ENCODE results near the gene C12orf50.

DNA sequence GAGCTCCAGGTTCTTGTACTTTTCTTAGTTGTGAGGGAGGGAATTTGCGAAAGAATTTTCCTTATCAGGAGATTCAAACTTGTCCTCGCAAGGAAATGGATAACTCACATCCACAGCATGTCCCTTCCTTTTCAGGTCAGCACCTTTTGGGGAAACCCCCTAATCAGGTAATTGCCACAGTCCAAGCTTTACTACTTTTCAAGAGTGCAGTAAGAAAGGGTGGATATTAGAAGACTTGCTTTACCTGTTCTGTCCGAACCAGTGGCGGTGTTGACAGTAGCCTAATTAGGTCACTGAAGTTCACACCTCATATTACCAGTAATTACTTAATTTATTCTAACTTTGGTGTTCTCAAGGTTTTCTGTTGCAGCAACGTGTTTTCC lies 6.7 kb upstream of the C12orf50 start:
- TF ChIP-seq, protein P1, sequence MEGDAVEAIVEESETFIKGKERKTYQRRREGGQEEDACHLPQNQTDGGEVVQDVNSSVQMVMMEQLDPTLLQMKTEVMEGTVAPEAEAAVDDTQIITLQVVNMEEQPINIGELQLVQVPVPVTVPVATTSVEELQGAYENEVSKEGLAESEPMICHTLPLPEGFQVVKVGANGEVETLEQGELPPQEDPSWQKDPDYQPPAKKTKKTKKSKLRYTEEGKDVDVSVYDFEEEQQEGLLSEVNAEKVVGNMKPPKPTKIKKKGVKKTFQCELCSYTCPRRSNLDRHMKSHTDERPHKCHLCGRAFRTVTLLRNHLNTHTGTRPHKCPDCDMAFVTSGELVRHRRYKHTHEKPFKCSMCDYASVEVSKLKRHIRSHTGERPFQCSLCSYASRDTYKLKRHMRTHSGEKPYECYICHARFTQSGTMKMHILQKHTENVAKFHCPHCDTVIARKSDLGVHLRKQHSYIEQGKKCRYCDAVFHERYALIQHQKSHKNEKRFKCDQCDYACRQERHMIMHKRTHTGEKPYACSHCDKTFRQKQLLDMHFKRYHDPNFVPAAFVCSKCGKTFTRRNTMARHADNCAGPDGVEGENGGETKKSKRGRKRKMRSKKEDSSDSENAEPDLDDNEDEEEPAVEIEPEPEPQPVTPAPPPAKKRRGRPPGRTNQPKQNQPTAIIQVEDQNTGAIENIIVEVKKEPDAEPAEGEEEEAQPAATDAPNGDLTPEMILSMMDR (IDR thresholded peaks at IDR 0.05 in 8 of 11, conservative IDR thresholded peaks at IDR 0.05 in 3 of 11), result no peak
- no peak for TF ChIP-seq POLR2A (IDR thresholded peaks at IDR 0.05)

Measured in spleen (tissue), 7 donors.